OCI-LY1 (cell line): ENCODE data around the gene MYO15A.

Source experiments
- H2AFZ ChIP-seq: fragments of 200-600 bp; sonication (generic), shearing (Covaris generic); 2 replicates; pipeline ENCODE4 v1.6.0; 2014; ENCODE audit warnings: antibody characterized with exemption, mild to moderate bottlenecking, low read length
- H3F3A ChIP-seq: fragments of 200-600 bp; sonication (generic), shearing (Covaris generic); 2 replicates; pipeline ENCODE4 v1.6.0; 2014; ENCODE audit warnings: mild to moderate bottlenecking, antibody characterized with exemption, low read length, moderate library complexity; ENCODE audit not compliant: insufficient read depth
- H3K27ac ChIP-seq: fragments of 200-600 bp; sonication (generic); 2 replicates; pipeline ENCODE4 v1.5.1; 2014; ENCODE audit warnings: low read length, mixed run types, mild to moderate bottlenecking, low read depth; ENCODE audit not compliant: poor library complexity, severe bottlenecking
- H3K27me3 ChIP-seq: fragments of 200-600 bp; sonication (generic); 2 replicates; pipeline ENCODE4 v1.6.0; 2014; ENCODE audit warnings: antibody characterized with exemption, mild to moderate bottlenecking, low read length, moderate library complexity; ENCODE audit not compliant: insufficient read depth
- H3K36me3 ChIP-seq: fragments of 200-600 bp; sonication (generic); 2 replicates; pipeline ENCODE4 v1.6.1; 2014; ENCODE audit warnings: mild to moderate bottlenecking, antibody characterized with exemption, low read length, moderate library complexity, mixed read lengths; ENCODE audit not compliant: insufficient read depth
- H3K4me1 ChIP-seq: fragments of 200-600 bp; sonication (generic); 2 replicates; pipeline ENCODE4 v1.5.1; 2014; ENCODE audit warnings: mild to moderate bottlenecking, low read length, moderate library complexity; ENCODE audit not compliant: insufficient read depth, severe bottlenecking
- H3K4me2 ChIP-seq: fragments of 200-600 bp; sonication (generic), shearing (Covaris generic); 2 replicates; pipeline ENCODE4 v1.6.1; 2014; ENCODE audit warnings: low read length
- H3K4me3 ChIP-seq: fragments of 200-600 bp; sonication (generic); 2 replicates; pipeline ENCODE4 v1.5.1; 2014; ENCODE audit warnings: low read length, low read depth, mild to moderate bottlenecking, mixed read lengths; ENCODE audit not compliant: poor library complexity, severe bottlenecking
- H3K79me2 ChIP-seq: fragments of 200-600 bp; shearing (Covaris generic); 2 replicates; pipeline ENCODE4 v1.6.1; 2016; ENCODE audit warnings: mixed run types, low read length, mixed read lengths; ENCODE audit not compliant: insufficient read depth
- H3K9ac ChIP-seq: fragments of 200-600 bp; sonication (generic), shearing (Covaris generic); 2 replicates; pipeline ENCODE4 v1.6.1; 2014; ENCODE audit warnings: mild to moderate bottlenecking, low read length, mixed read lengths
- H3K9me2 ChIP-seq: fragments of 200-600 bp; sonication (generic), shearing (Covaris generic); 2 replicates; pipeline ENCODE4 v1.6.1; 2014; ENCODE audit warnings: low read depth, mild to moderate bottlenecking, low read length, mixed read lengths
- H3K9me3 ChIP-seq: fragments of 200-600 bp; shearing (Covaris generic); 2 replicates; pipeline ENCODE4 v1.6.1; 2014; ENCODE audit warnings: low read length, mixed read lengths
- H4K20me1 ChIP-seq: fragments of 200-600 bp; sonication (generic), shearing (Covaris generic); 2 replicates; pipeline ENCODE4 v1.6.0; 2016; ENCODE audit warnings: mild to moderate bottlenecking, low read length; ENCODE audit not compliant: insufficient read depth
- CTCF ChIP-seq: fragments of 200-600 bp; sonication (generic), shearing (Covaris generic); IDR thresholded peaks from 2 replicates; pipeline ENCODE4 v1.5.1; 2017; ENCODE audit warnings: mild to moderate bottlenecking, antibody characterized with exemption, low read length, moderate library complexity, mixed read lengths
- EZH2 ChIP-seq: fragments of 200-600 bp; sonication (generic), shearing (Covaris generic); IDR thresholded peaks from 2 replicates; pipeline ENCODE4 v1.8.0; 2017; ENCODE audit warnings: borderline replicate concordance, mixed run types, mild to moderate bottlenecking, antibody characterized with exemption, low read length, moderate library complexity, mixed read lengths

MYO15A gene

GRCh38 chr17:18218756-18219415 lies 110.3 kb downstream of the MYO15A start:
- no peak overlapping the region for H2AFZ ChIP-seq
- no peaks in the 10 kb centered on the region for H3K27me3 ChIP-seq
- no peaks in the 10 kb centered on the region for H4K20me1 ChIP-seq
- H3F3A ChIP-seq = no peaks in the 10 kb centered on the region
- H3K36me3 ChIP-seq = no peaks in the 10 kb centered on the region
- no peak overlapping the region for H3K4me2 ChIP-seq
- no peak overlapping the region for H3K4me3 ChIP-seq
- H3K9me2 ChIP-seq = no peaks in the 10 kb centered on the region
- no peaks in the 10 kb centered on the region for H3K79me2 ChIP-seq
- no peaks in the 10 kb centered on the region for H3K4me1 ChIP-seq
- H3K27ac ChIP-seq = no peak overlapping the region
- no peaks in the 10 kb centered on the region for H3K9me3 ChIP-seq
- no peak for TF ChIP-seq CTCF
- TF ChIP-seq EZH2 = no peak
- no peak overlapping the region for H3K9ac ChIP-seq

DNA sequence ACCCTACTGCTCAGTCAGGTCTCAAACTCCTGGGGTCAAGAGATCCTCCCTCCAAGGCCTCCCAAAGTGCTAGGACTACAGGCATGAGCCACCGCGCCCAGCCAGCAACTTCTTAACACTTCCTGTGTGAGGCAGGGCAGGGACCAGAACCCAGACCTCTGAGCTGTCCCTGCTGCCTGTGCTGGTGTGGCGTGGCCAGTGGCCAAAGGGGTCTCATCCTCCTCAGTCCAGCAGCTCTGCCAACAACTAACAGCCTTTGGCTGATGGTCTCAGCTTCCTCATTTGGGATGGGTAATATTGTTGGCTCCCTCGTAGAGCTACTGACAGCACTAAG lies 115.5 kb downstream of the MYO15A start:
- H3K9ac ChIP-seq = no peak overlapping the region
- H3K4me1 ChIP-seq = peaks cover 20% of the 10 kb centered on the region
- H3K9me3 ChIP-seq = no peaks in the 10 kb centered on the region
- no peaks in the 10 kb centered on the region for H4K20me1 ChIP-seq
- H3F3A ChIP-seq = no peaks in the 10 kb centered on the region
- H3K4me2 ChIP-seq = no peak overlapping the region
- no peak overlapping the region for H3K4me3 ChIP-seq
- H3K27ac ChIP-seq = no peak overlapping the region
- no peak for TF ChIP-seq CTCF
- TF ChIP-seq EZH2 = no peak
- no peaks in the 10 kb centered on the region for H3K27me3 ChIP-seq
- no peaks in the 10 kb centered on the region for H3K36me3 ChIP-seq
- H2AFZ ChIP-seq = no peak overlapping the region
- H3K79me2 ChIP-seq = no peaks in the 10 kb centered on the region
- no peaks in the 10 kb centered on the region for H3K9me2 ChIP-seq

GRCh38 chr17:18224387-18225120 lies 116.0 kb downstream of the MYO15A start:
- Histone ChIP-seq H3K9ac (peak overlapping the region; percentile 21; the same call in 1 of the 2 replicates), H3K27ac (no peak overlapping the region), H4K20me1 (no peaks in the 10 kb centered on the region), H3K36me3 (no peaks in the 10 kb centered on the region), H3F3A (no peaks in the 10 kb centered on the region), H3K4me3 (peak overlapping the region; percentile 46), H3K4me1 (peaks cover 20% of the 10 kb centered on the region), H2AFZ (peak overlapping the region; percentile 78; the same call in 1 of the 2 replicates), H3K79me2 (no peaks in the 10 kb centered on the region), H3K9me2 (no peaks in the 10 kb centered on the region), H3K27me3 (no peaks in the 10 kb centered on the region), H3K4me2 (peak overlapping the region; percentile 59), H3K9me3 (no peaks in the 10 kb centered on the region)
- no peak for TF ChIP-seq CTCF
- no peak for TF ChIP-seq EZH2
